C4-2B (cell line): ENCODE measurements around the gene ZFP64.

ENCODE experiments used
- ZFX ChIP-seq: fragments of 450-650 bp; IDR thresholded peaks from 2 replicates; pipeline ENCODE4 v1.6.1; 2017
- TF ChIP-seq, protein P1 (sequence below): fragments of 450-650 bp; conservative IDR thresholded peaks from 2 replicates; pipeline ENCODE4 v1.5.1; 2017; ENCODE audit warnings: mild to moderate bottlenecking

- TF ChIP-seq, protein P1, sequence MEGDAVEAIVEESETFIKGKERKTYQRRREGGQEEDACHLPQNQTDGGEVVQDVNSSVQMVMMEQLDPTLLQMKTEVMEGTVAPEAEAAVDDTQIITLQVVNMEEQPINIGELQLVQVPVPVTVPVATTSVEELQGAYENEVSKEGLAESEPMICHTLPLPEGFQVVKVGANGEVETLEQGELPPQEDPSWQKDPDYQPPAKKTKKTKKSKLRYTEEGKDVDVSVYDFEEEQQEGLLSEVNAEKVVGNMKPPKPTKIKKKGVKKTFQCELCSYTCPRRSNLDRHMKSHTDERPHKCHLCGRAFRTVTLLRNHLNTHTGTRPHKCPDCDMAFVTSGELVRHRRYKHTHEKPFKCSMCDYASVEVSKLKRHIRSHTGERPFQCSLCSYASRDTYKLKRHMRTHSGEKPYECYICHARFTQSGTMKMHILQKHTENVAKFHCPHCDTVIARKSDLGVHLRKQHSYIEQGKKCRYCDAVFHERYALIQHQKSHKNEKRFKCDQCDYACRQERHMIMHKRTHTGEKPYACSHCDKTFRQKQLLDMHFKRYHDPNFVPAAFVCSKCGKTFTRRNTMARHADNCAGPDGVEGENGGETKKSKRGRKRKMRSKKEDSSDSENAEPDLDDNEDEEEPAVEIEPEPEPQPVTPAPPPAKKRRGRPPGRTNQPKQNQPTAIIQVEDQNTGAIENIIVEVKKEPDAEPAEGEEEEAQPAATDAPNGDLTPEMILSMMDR = no peak
- TF ChIP-seq ZFX = no peak
Observed at GRCh38 chr20:52139986-52140385, 51.6 kb downstream of the ZFP64 start.
